VCaP (cell line): ENCODE data around the gene CCDC154.

ENCODE experiments used
- H3K27ac ChIP-seq: fragments of 450-650 bp; 2 replicates; pipeline ENCODE4 v1.5.1; 2017
- TF ChIP-seq, protein P1 (sequence below): fragments of 450-650 bp; conservative IDR thresholded peaks from 2 replicates; pipeline ENCODE4 v1.5.1; 2017; ENCODE audit warnings: mild to moderate bottlenecking, moderate library complexity

CCDC154 gene

DNA sequence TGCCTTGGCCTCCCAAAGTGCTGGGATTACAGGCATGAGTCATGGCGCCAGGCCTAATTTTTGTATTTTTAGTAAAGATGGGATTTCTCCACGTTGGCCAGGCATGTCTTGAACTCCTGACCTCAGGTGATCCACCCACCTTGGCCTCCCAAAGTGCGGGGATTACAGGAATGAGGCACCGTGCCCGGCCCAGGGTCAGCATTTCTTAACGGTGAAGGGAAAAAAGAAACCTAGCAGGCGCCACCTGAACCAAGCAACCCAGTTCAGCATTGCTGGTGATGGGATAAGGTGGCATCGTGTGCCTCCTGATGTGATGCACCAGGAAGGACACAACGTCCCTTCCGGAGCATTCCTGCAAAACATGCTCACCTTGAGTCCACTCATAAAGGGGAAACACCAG lies 32.7 kb upstream of the CCDC154 start:
- H3K27ac ChIP-seq = no peak overlapping the region
- TF ChIP-seq, protein P1, sequence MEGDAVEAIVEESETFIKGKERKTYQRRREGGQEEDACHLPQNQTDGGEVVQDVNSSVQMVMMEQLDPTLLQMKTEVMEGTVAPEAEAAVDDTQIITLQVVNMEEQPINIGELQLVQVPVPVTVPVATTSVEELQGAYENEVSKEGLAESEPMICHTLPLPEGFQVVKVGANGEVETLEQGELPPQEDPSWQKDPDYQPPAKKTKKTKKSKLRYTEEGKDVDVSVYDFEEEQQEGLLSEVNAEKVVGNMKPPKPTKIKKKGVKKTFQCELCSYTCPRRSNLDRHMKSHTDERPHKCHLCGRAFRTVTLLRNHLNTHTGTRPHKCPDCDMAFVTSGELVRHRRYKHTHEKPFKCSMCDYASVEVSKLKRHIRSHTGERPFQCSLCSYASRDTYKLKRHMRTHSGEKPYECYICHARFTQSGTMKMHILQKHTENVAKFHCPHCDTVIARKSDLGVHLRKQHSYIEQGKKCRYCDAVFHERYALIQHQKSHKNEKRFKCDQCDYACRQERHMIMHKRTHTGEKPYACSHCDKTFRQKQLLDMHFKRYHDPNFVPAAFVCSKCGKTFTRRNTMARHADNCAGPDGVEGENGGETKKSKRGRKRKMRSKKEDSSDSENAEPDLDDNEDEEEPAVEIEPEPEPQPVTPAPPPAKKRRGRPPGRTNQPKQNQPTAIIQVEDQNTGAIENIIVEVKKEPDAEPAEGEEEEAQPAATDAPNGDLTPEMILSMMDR = no peak

GRCh38 chr16:1475552-1476114 lies 31.3 kb upstream of the CCDC154 start:
- peak overlapping the region; percentile 77 for H3K27ac ChIP-seq
- TF ChIP-seq, protein P1 = no peak

DNA sequence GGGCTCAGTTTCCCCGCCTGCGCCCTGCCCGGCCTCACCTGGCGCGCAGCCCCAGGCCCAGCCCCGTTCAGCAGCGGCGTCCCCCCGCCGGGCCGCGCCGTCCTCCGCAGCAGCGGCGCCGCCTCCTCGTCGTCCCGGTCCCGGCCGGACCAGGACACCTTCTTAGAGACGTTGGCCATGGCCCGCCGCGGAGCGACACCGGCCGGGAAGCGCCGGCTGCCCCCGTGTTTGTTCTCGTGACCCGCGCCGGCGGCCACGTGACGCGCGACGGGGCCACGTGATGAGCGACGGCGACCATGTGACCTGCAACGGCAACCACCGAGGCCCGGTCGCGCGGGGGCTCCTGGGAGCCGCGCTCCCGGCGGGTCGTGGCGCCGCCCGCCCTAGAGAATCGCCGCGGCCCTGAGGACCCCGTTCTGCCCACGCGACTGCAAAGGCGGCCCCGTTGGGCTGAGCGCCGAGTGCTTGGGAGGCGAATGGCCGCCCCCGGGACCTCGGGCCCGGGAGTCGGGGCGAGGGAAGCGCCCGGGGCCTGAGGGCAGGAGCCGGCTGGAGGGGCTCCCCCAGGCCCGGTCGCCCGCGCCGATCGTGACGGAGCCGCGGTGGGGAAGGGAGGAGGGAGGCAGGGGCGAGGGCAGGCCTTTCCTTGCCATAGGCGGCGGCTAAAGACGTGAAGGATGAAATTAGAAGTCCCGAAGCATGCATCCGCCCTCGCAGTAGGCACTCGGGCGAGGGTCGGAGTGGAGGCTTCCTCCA lies 30.6 kb upstream of the CCDC154 start, which contains the start of gene CLCN7:
TSS of gene CLCN7 (minus strand) at position 233 of the 756 bp plus-strand sequence. CDS start at position 179, 54 bp downstream.
- TF ChIP-seq, protein P1 = no peak
- H3K27ac ChIP-seq = peak within 1 kb of the TSS; percentile 77

GRCh38 chr16:1474082-1474795 lies 29.9 kb upstream of the CCDC154 start:
- TF ChIP-seq, protein P1 = no peak
- peak overlapping the region; percentile 77 for H3K27ac ChIP-seq

GRCh38 chr16:1472974-1473373 lies 28.6 kb upstream of the CCDC154 start:
- TF ChIP-seq, protein P1 = no peak
- no peak overlapping the region for H3K27ac ChIP-seq

DNA sequence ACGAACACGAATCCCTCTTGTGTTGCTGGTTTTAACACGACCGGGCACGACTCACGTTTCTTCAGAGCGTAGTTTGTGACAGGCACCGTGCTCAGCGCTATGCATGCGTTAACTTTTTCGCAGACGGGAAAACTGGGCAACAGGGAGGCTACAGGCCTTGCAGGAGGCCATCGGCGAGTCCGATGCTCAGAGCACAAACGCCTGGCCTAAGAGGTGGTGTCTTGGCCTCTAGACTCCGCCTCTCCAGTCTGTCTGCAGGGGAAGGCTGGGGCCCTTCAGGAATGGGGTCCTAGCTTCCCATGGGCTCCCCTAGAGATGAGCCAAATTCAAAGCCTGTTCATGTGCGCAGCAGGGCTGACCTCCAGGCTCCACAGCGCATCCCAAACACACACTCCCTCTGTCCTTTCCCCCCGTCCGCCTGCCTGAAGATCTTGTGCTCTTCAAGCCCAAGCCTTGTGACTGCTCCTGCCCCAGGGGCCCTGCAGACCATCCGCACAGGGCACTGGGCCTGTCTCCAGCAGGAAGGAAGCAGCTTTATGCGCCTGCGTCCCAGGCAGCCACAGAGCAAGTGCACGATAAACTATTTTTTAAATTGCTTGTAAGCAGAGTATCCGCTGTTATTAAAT lies 27.3 kb upstream of the CCDC154 start:
- TF ChIP-seq, protein P1 = no peak
- no peak overlapping the region for H3K27ac ChIP-seq
